Measurements from ENCODE around the gene C11orf21. TPM values are rescaled to one million over a fixed set of nuclear protein-coding genes. Genes with fewer than 3 reads are reported as not detected.

The C11orf21 gene
- polyA plus RNA-seq, 1 donor (not counting 4 experiments of a cell fraction or from before 2014, with no cell fraction given), result not detected

GRCh38 chr11:2312232-2313042, 10.7 kb upstream of the C11orf21 start:
- TF ChIP-seq CTCF (optimal IDR thresholded peaks at IDR 0.05 in 1 of 3, IDR thresholded peaks at IDR 0.05 in 1 of 3, conservative IDR thresholded peaks at IDR 0.05 in 1 of 3; ENCODE audit: extremely low read depth in 1 of 3, insufficient read depth in 2 of 3, low read length in 3 of 3) (peak in 1 of 3 experiments; percentile 13), EZH2 (IDR thresholded peaks at IDR 0.05; ENCODE audit: low read length) (no peak)
- no peak overlapping the region for H3K4me2 ChIP-seq (ENCODE audit: control insufficient read depth, extremely low read depth, insufficient read depth, low read depth, low read length)
- dilution Hi-C loops (cut with MboI; ENCODE audit: extremely low pct_ligation_motif_present, low sequenced_read_pairs), result no loop called here
- no peaks in the 10 kb centered on the region for H3K9me3 ChIP-seq (ENCODE audit: control insufficient read depth, low read depth, low read length)
- H3K27me3 ChIP-seq (ENCODE audit: control insufficient read depth, extremely low read depth, insufficient read depth, low read length), result no peaks in the 10 kb centered on the region
- H3K79me2 ChIP-seq (ENCODE audit: control insufficient read depth, insufficient read depth, low read length), result no peaks in the 10 kb centered on the region
- H2AFZ ChIP-seq (ENCODE audit: control insufficient read depth, low read length), result no peak overlapping the region
- DNase-seq (ENCODE audit: low read depth, low spot score) (no peak), FAIRE-seq (no peak)
- no peak overlapping the region for H3K9ac ChIP-seq (ENCODE audit: control insufficient read depth, extremely low read depth, insufficient read depth, low read length)
- H3K4me1 ChIP-seq (ENCODE audit: control insufficient read depth, extremely low read depth, insufficient read depth, low read length), result no peaks in the 10 kb centered on the region
- no peaks in the 10 kb centered on the region for H3K9me1 ChIP-seq (ENCODE audit: control insufficient read depth, extremely low read depth, insufficient read depth, low read length)
- H3K4me3 ChIP-seq (ENCODE audit: control insufficient read depth in 2 of 3, extremely low read depth in 1 of 3, insufficient read depth in 2 of 3, low read depth in 1 of 3, low read length in 3 of 3), result no peak overlapping the region
- no peaks in the 10 kb centered on the region for H3K36me3 ChIP-seq (ENCODE audit: control insufficient read depth in 2 of 2, extremely low read depth in 1 of 2, insufficient read depth in 2 of 2, low read length in 2 of 2)
- H3K27ac ChIP-seq (ENCODE audit: control insufficient read depth, insufficient read depth, low read length), result no peak overlapping the region
- H4K20me1 ChIP-seq (ENCODE audit: control insufficient read depth, extremely low read depth, insufficient read depth, low read length), result no peaks in the 10 kb centered on the region

GRCh38 chr11:2311353-2312133, 9.8 kb upstream of the C11orf21 start:
- H3K36me3 ChIP-seq (ENCODE audit: control insufficient read depth in 2 of 2, extremely low read depth in 1 of 2, insufficient read depth in 2 of 2, low read length in 2 of 2), result no peaks in the 10 kb centered on the region
- H3K9me3 ChIP-seq (ENCODE audit: control insufficient read depth, low read depth, low read length), result no peaks in the 10 kb centered on the region
- TF ChIP-seq CTCF (optimal IDR thresholded peaks at IDR 0.05 in 1 of 3, IDR thresholded peaks at IDR 0.05 in 1 of 3, conservative IDR thresholded peaks at IDR 0.05 in 1 of 3; ENCODE audit: extremely low read depth in 1 of 3, insufficient read depth in 2 of 3, low read length in 3 of 3), result peak in 1 of 3 experiments; percentile 3
- TF ChIP-seq EZH2 (IDR thresholded peaks at IDR 0.05; ENCODE audit: low read length), result no peak
- no peaks in the 10 kb centered on the region for H3K27me3 ChIP-seq (ENCODE audit: control insufficient read depth, extremely low read depth, insufficient read depth, low read length)
- H3K4me1 ChIP-seq (ENCODE audit: control insufficient read depth, extremely low read depth, insufficient read depth, low read length), result no peaks in the 10 kb centered on the region
- H3K79me2 ChIP-seq (ENCODE audit: control insufficient read depth, insufficient read depth, low read length), result no peaks in the 10 kb centered on the region
- FAIRE-seq, result no peak
- no peaks in the 10 kb centered on the region for H3K9me1 ChIP-seq (ENCODE audit: control insufficient read depth, extremely low read depth, insufficient read depth, low read length)
- no peak overlapping the region for H3K4me2 ChIP-seq (ENCODE audit: control insufficient read depth, extremely low read depth, insufficient read depth, low read depth, low read length)
- DNase-seq (ENCODE audit: low read depth, low spot score), result no peak
- H3K4me3 ChIP-seq (ENCODE audit: control insufficient read depth in 2 of 3, extremely low read depth in 1 of 3, insufficient read depth in 2 of 3, low read depth in 1 of 3, low read length in 3 of 3), result no peak overlapping the region
- no peak overlapping the region for H3K27ac ChIP-seq (ENCODE audit: control insufficient read depth, insufficient read depth, low read length)
- H4K20me1 ChIP-seq (ENCODE audit: control insufficient read depth, extremely low read depth, insufficient read depth, low read length), result no peaks in the 10 kb centered on the region
- H3K9ac ChIP-seq (ENCODE audit: control insufficient read depth, extremely low read depth, insufficient read depth, low read length), result no peak overlapping the region
- dilution Hi-C loops (cut with MboI; ENCODE audit: extremely low pct_ligation_motif_present, low sequenced_read_pairs), result no loop called here
- no peak overlapping the region for H2AFZ ChIP-seq (ENCODE audit: control insufficient read depth, low read length)
